ENCODE results near the gene IGLL5.

IGLL5 gene

DNA sequence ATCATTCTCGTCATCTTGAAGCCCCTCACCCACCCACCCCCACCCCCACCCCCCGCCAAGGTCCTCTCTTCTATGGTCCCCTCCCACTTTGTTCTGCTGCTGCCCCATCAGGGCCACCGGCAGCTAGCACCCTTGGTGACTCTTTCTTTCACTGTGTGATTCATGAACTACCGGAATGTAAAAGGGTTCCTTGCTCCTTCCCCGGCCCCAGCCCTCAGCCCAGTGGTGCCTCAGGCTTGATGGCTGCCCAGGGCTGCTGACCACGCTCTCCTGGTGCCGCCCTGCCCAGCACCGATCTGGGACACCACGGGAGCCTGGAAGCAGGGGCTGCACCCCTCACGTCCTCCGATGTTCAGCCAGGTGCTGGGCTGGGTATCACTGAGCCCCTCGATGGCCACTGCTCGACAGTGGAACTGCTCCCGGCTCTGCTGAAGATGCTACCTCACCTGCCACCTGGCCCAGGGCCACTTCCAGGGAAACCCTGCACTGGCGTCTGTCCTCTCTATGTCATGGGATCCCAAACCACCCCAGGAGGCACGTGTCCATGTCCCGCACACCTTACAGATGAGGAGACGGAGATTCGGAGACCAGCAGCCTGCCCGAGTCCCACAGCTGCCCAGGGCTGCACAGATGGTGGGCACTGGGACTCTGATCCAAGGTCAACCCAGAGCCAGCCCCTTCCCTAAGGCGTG lies 39.7 kb downstream of the IGLL5 start:
- no peak for DNase-seq (ENCODE audit: low spot score)

DNA sequence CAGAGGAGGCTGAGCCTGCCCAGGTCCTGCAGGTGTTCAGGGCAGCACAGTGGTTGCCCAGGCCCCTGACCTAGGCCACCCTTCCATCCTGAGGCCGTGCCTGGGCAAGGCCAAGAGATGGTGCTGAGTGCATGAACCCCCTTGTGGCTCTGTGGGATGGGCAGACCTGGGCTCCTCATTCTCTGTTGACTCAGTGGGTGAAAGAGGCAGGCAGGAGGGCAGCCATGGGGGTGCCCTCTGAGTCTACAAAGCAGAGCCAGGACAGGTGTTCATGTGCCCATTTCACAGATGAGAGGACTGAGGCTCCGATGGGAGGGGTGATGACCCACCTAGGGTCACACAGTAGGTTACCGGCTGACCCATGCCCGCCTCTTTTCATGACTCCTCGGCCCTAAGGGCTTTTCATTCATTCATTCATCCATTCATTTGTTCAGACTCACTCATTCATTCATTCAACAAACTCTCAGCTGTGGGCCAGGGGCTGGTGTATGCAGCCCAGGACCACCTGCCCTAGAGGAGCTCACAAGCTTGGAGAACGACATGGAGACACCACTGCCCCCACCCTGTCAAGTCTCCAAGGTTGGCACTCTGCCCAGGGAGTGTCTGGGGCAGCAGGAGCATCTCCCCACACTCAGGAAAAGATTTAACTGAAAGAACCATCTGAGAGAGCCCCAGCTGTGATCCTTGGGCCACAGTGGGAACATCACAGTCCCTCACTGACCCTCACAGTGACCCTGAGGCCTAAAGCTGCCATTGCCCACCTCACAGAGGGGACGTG lies 40.5 kb downstream of the IGLL5 start:
- DNase-seq (ENCODE audit: low spot score), result no peak

DNA sequence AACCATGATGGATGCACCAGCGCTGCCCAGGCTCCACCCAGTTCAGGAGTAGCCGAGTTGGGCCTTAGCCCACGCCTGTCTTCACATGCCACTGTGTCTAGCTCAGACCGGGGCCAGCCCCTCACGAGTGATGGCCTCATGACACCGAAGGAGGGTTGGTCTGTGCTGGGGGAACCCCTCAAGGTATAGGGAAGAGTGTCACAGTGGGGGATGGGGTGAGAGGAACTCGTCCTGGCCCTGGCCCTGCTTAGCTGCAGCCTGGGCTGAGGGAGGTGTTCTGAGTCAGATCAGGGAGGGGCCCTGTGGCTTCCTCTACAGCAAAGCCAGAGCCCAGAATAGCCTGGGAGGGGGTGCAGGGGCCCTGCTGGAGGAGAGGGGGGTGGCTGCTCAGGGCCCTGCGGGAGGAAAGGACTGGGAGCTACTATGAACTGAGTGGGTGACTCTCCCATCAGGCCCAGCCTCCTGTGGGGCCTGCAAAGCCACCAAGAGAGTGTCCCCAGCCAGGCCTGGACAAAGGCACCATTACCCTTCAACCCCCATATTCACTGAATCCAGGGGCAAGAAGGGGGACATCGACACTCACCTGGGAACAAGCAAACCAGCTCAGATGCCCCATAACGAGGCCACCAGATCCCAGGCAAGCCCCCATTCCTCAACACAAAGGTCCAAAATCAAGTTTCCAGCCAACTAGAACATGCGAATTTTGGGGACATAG lies 41.2 kb downstream of the IGLL5 start:
- DNase-seq (ENCODE audit: low spot score), result no peak

DNA sequence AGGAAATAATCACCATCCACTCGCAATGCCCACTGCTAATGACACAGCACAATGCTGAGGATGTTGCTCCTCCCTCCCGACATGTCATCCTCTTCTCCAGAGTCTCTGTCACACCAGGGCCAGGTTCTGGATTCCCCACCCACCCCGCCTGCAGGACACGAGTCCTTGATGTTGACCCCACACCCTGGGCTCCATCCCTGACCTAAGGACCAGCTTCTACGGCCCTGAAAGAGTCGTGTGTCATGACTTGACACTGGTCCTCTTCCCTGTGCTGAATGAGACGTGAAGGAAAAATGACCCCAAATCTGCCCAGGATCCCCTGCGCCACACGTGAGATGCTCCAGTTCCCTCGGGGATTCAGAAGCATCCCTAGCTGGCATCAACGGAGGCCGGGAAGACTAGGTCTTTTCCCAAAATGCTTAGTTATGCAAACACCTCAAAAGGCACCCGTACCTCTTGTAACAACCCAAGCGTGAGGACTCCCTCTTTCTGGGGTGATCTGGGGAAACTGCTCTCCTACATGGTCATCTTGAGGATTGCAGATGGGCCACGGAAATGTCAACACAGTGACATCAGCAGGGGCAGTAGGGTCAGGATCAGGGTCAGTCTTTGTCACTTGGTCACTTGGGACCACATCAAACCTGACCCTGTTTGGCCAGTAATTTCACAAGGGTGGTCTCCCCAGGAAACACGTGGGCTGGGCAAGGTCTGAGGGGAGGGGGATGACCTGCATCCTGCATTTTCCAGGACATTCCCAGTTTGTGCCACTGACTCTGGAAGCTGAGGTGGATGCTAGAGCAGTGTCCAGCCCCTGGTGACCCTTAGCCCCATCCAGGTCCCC lies 42.0 kb downstream of the IGLL5 start:
- no peak for DNase-seq (ENCODE audit: low spot score)

GRCh38 chr22:22930222-22930497 lies 42.5 kb downstream of the IGLL5 start:
- no peak for DNase-seq (ENCODE audit: low spot score)

DNA sequence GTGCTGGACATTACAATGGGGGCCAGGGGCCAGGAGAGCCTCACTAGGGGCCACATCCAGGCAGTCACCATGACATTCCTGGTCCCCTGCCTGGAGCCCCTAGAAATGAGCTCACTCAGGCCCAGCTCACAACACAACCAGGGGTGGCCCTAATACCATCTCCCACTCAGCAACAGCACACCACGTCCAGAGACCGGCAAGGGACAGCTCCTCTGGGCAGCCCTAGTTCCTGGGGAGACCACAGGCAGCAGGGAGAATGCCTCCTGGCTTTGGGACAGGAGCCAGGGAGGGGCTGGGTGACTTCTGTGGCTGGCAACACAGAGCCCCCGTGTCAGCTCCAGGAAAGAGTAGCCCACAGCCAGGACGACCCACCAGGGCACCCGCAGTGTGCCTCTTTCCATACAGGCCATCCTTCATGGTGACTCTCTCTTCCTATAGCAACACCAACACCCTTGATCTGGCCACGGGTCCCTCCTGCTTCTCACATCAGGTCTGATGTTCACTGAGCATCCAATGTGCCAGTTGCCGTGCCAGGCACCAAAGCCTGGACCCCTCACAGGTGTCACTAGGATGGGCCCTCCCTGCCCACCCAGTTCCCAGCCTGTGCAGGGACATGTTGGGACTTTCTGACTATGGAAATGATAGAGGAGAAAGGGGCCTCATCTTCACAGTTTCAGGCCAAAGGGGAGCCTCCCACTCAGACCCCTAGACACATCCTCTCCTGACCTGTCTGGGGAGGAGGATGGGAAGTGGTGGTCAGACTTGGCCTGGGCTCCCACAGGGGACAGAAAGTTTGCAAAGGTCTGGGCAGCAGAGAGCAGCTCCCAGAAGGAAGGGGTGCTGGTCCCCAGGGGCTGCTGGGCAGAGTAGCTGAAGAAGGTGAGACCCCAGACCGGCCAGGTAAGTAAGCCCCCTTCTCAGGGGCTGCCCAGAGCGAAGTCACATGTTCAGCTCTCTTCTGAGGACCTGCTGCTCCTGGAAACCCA lies 43.2 kb downstream of the IGLL5 start:
- DNase-seq (ENCODE audit: low spot score), result no peak

GRCh38 chr22:22931557-22932270 lies 44.1 kb downstream of the IGLL5 start:
- no peak for DNase-seq (ENCODE audit: low spot score)

- DNase-seq (ENCODE audit: low spot score), result no peak
Observed at GRCh38 chr22:22932512-22932941, 44.9 kb downstream of the IGLL5 start.

- no peak for DNase-seq (ENCODE audit: low spot score)
Observed at GRCh38 chr22:22933100-22933806, 45.6 kb downstream of the IGLL5 start.

- no peak for DNase-seq (ENCODE audit: low spot score)
Observed at GRCh38 chr22:22933807-22934542, 46.4 kb downstream of the IGLL5 start.

DNA sequence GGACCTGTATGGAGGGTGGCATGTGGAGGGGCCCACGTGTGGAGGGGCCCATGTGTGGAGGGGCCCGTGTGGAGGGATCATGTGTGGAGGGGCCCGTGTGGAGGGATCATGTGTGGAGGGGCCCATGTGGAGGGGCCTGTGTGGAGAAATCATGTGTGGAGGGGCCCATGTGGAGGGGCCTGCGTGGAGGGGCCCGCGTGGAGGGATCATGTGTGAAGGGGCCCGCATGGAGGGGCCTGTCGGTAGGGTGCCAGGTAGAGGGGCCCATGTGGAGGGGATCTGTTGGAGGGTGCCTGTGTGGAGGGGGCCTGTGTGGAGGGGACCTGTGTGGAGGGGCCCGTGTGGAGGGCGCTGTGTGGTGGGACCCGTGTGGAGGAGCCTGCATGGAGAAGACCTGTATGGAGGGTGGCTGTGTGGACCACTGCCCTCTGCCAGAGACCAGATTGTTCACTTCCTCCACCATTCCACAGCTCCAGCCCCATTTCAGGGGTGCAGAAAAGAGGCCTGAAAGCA lies 47.0 kb downstream of the IGLL5 start:
- no peak for DNase-seq (ENCODE audit: low spot score)

DNA sequence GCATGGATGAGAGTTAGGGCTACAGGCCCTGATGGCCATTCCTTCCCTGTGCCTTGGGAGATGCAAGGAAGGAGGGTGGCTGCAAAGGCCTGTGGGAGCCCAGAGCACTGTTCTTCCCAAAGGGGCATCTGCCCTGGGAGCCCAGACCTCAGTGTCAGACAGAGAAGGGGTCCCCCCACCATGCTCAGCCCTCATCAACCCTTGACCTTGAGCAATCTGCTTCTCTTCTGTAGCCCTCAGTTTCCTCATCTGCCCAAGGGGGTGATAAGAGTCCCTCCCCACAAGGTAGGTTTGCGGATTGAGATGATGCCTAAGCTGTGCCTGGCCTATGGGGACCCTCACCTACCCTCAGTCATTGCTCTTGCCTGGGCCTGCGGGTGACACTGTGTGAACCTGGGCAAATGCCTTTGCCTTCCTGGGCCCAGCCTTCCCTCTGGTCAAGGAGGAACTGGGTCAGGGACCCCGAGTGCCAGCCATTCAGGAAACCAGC lies 47.5 kb downstream of the IGLL5 start:
- DNase-seq (ENCODE audit: low spot score), result no peak

- DNase-seq (ENCODE audit: low spot score), result no peak
Observed at GRCh38 chr22:22935546-22936157, 48.0 kb downstream of the IGLL5 start.

DNA sequence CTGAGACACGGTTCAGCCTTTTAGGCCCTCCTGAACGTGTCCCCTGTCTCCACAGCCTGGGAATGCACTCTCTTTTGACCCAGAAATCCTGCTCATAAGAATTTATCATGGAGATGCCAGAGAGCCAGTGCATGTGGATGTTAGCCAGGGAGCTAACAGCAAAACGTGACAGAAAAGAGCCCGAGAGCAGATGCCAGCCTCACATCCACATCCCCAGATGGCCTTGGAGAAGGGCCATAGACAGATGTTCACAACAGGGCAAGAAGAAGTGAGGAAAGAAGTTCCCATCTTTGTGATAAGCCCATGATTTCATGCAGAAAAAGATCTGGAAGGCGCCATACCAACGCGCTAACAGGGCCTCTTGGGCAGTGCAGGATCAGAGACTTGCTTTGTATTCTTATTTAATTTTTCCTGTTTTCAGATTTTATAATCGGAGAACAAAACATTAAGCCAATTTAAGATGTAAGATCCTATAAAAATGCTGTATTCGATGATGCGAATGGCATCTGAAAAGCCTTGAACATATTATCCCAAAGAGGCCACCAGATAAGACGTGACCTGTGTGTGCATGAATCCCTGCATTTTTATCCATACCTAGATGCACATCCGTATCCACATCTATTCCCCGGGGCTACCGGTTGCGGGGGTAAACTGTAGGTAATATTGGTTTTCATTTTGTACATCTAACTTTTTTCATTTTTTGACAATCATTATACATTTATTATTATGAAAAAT lies 48.7 kb downstream of the IGLL5 start:
- no peak for DNase-seq (ENCODE audit: low spot score)

- DNase-seq (ENCODE audit: low spot score), result no peak
Observed at GRCh38 chr22:22936915-22937656, 49.5 kb downstream of the IGLL5 start.

GRCh38 chr22:22937894-22938480 lies 50.4 kb downstream of the IGLL5 start:
- DNase-seq (ENCODE audit: low spot score), result no peak

All from SW480 (cell line).